WTC11 (cell line): ENCODE results near the gene UBE3C.

Source experiments
- SP1 ChIP-seq: sonication (generic); formaldehyde crosslinking; conservative IDR thresholded peaks from 2 replicates; pipeline ENCODE4 v1.8.1; 2022; ENCODE audit warnings: missing genetic modification reagents
- TP53 ChIP-seq: sonication (generic); formaldehyde crosslinking; IDR thresholded peaks from 2 replicates; pipeline ENCODE4 v1.8.1; 2023; ENCODE audit warnings: mild to moderate bottlenecking, missing genetic modification reagents
- TF ChIP-seq, protein P1 (sequence below): sonication (generic); formaldehyde crosslinking; IDR thresholded peaks from 2 replicates; pipeline ENCODE4 v1.8.1; 2023; ENCODE audit warnings: mild to moderate bottlenecking, moderate library complexity, missing genetic modification reagents

DNA sequence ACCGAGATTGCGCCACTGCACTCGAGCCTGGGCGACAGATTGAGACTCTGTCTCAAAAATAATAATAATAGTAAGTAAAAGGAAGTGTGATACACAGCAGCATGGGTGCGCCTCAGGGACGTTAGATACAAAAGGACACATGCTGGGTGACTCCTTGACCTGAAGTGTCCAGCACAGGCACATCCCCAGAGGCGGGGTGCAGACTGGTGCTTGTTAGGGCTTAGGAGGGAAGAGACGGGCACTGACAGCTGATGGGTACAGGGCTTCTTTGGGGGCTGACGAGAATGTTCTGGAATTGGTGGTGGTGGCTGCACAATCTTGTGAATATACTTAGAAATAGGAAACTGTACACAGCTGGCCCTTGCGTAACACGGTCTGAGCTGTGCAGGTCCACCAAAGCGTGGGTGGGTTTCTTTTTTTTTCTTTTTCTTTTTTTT, 136.3 kb downstream of the UBE3C start:
- TF ChIP-seq, protein P1, sequence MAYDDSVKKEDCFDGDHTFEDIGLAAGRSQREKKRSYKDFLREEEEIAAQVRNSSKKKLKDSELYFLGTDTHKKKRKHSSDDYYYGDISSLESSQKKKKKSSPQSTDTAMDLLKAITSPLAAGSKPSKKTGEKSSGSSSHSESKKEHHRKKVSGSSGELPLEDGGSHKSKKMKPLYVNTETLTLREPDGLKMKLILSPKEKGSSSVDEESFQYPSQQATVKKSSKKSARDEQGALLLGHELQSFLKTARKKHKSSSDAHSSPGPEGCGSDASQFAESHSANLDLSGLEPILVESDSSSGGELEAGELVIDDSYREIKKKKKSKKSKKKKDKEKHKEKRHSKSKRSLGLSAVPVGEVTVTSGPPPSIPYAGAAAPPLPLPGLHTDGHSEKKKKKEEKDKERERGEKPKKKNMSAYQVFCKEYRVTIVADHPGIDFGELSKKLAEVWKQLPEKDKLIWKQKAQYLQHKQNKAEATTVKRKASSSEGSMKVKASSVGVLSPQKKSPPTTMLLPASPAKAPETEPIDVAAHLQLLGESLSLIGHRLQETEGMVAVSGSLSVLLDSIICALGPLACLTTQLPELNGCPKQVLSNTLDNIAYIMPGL (CRISPR knock-in tag) = no peak
- TF ChIP-seq SP1 (CRISPR knock-in tag) (no peak), TP53 (no peak)
